OCI-LY7 (cell line): ENCODE data around the gene FCAMR. TPM values are rescaled to one million over a fixed set of nuclear protein-coding genes. Genes with fewer than 3 reads are reported as not detected.

Source experiments
- BruUV-seq: library from RNA; stranded (reverse); fragments of 400-500 nt; replicated peaks from 2 replicates; lab custom pipeline; 2021; lab: Mats Ljungman, UMichigan
- CTCF ChIA-PET: fragments of 300-600 bp; sonication (Branson Sonifier 250); formaldehyde crosslinking; loops from one replicate; lab custom pipeline; 2022; ENCODE audit warnings: antibody characterized with exemption; ENCODE audit not compliant: unreplicated experiment; lab: Charles Lee
- POLR2A ChIA-PET: fragments of 300-600 bp; sonication (Branson Sonifier 250); formaldehyde crosslinking; loops from one replicate; lab custom pipeline; 2022; ENCODE audit warnings: antibody characterized with exemption; lab: Charles Lee
- DNase-seq: peaks from one replicate; pipeline ENCODE4 v3.0.0-alpha.2; 2015; ENCODE audit warnings: low spot score
- H2AFZ ChIP-seq: fragments of 200-600 bp; sonication (generic), shearing (Covaris generic); 2 replicates; pipeline ENCODE4 v1.6.1; 2014; ENCODE audit warnings: mild to moderate bottlenecking, antibody characterized with exemption, low read length, moderate library complexity
- H3K27ac ChIP-seq: fragments of 200-600 bp; sonication (generic); 2 replicates; pipeline ENCODE4 v1.5.1; 2014; ENCODE audit warnings: mixed run types, low read depth, mild to moderate bottlenecking, moderate library complexity, low read length, inconsistent platforms; ENCODE audit not compliant: poor library complexity, severe bottlenecking
- H3K36me3 ChIP-seq: fragments of 200-600 bp; sonication (generic); 2 replicates; pipeline ENCODE4 v1.6.1; 2014; ENCODE audit warnings: mild to moderate bottlenecking, antibody characterized with exemption, low read length, moderate library complexity, mixed read lengths; ENCODE audit not compliant: insufficient read depth
- H3K4me1 ChIP-seq: fragments of 200-600 bp; sonication (generic); 2 replicates; pipeline ENCODE4 v1.5.1; 2014; ENCODE audit warnings: mild to moderate bottlenecking, low read length; ENCODE audit not compliant: insufficient read depth, poor library complexity, severe bottlenecking
- H3K4me2 ChIP-seq: fragments of 200-600 bp; sonication (generic); 2 replicates; pipeline ENCODE4 v1.6.1; 2014; ENCODE audit warnings: mild to moderate bottlenecking, low read length
- H3K4me3 ChIP-seq: fragments of 200-600 bp; sonication (generic); 2 replicates; pipeline ENCODE4 v1.5.1; 2014; ENCODE audit warnings: mild to moderate bottlenecking, low read depth, low read length; ENCODE audit not compliant: poor library complexity, severe bottlenecking
- H3K79me2 ChIP-seq: fragments of 200-600 bp; sonication (generic); 2 replicates; pipeline ENCODE4 v1.6.1; 2016; ENCODE audit warnings: low read depth, mild to moderate bottlenecking, low read length, moderate library complexity, mixed read lengths; ENCODE audit not compliant: insufficient read depth
- H3K9me2 ChIP-seq: fragments of 200-600 bp; sonication (generic); 2 replicates; pipeline ENCODE4 v1.6.1; 2016; ENCODE audit warnings: mild to moderate bottlenecking, low read length, mixed read lengths; ENCODE audit not compliant: insufficient read depth
- H3K9me3 ChIP-seq: fragments of 200-600 bp; sonication (generic); 2 replicates; pipeline ENCODE4 v1.6.1; 2014; ENCODE audit warnings: mild to moderate bottlenecking, mixed run types, low read length, mixed read lengths
- H4K20me1 ChIP-seq: fragments of 200-600 bp; sonication (generic); 2 replicates; pipeline ENCODE4 v1.6.1; 2014; ENCODE audit warnings: mild to moderate bottlenecking, antibody characterized with exemption, low read length, moderate library complexity, mixed read lengths; ENCODE audit not compliant: insufficient read depth
- EZH2phosphoT487 ChIP-seq: fragments of 200-600 bp; sonication (generic); IDR thresholded peaks from 2 replicates; pipeline ENCODE4 v1.6.1; 2018; ENCODE audit warnings: low read depth, borderline replicate concordance, mild to moderate bottlenecking, mixed run types, antibody characterized with exemption, low read length, moderate library complexity, mixed read lengths
- intact Hi-C: fragments of 100-400 bp; cut with micrococcal nuclease; formaldehyde crosslinking; loops from one replicate; pipeline ENCODE4 v1.10.0; 2022; ENCODE audit not compliant: unreplicated experiment
- total RNA-seq, 2 experiments: library from RNA; depleted of rRNA in 1 of 2; stranded (reverse); fragments of >200 nt in 1 of 2; shearing (Covaris generic) in 1 of 2; gene quantifications; 2 replicates each; pipeline ENCODE4 v1.2.3, GENCODE V29; 2014 to 2022
- TF ChIP-seq, protein P1 (sequence below): fragments of 200-600 bp; sonication (generic); conservative IDR thresholded peaks from 2 replicates; pipeline ENCODE4 v1.5.1; 2014; ENCODE audit warnings: mild to moderate bottlenecking, antibody characterized with exemption, low read length, moderate library complexity, mixed read lengths

FCAMR gene
- total RNA-seq, 2 experiments from 2014 or later = not detected

DNA sequence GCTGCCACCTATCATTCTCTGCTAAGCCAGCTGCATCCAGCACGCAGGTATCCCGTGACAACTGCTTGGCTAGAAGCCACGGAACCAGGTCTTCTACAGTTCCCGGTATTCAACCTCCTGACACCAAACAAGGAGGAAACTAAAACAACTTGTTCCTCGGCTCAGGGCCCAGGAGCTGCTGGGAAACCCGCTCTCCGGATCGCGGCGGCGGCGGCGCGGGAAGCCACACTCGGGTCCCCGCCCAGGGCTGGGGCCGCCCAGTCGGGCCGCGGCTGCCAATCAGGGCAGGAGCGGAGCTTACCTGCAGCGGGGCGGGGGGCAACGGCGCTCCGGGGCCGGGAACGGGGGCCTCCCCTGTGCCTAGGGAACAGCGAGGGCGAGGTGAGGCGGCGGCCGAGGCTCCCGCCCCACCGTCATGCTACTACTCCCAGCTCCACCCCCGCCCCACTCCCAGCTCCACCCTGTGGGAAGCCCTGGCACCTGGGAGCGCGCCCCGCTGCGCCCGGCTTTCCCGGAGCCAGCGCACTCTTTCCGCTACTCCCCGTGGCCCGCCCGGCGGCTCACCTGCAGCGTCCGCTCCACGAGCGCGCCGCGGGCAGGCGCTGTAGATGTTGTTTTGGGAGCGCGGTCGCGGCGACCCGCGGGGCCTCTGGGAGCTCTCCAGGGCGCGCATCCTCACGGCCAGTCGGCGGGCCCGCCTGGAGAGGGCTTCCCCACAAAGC lies 60.9 kb downstream of the FCAMR start:
- H3K27ac ChIP-seq = no peak overlapping the region
- no peaks in the 10 kb centered on the region for H4K20me1 ChIP-seq
- intact Hi-C loops = no loop called here
- no peaks in the 10 kb centered on the region for H3K9me3 ChIP-seq
- CTCF ChIA-PET = interaction anchor here (0.7 to 1.1 kb wide), 2 partner anchors 204 to 245 kb away, joined by 3 read pairs; no protein-coding TSS in a partner anchor
- DNase-seq = no peak
- no peak overlapping the region for H2AFZ ChIP-seq
- no peak overlapping the region for H3K4me3 ChIP-seq
- TF ChIP-seq, protein P1, sequence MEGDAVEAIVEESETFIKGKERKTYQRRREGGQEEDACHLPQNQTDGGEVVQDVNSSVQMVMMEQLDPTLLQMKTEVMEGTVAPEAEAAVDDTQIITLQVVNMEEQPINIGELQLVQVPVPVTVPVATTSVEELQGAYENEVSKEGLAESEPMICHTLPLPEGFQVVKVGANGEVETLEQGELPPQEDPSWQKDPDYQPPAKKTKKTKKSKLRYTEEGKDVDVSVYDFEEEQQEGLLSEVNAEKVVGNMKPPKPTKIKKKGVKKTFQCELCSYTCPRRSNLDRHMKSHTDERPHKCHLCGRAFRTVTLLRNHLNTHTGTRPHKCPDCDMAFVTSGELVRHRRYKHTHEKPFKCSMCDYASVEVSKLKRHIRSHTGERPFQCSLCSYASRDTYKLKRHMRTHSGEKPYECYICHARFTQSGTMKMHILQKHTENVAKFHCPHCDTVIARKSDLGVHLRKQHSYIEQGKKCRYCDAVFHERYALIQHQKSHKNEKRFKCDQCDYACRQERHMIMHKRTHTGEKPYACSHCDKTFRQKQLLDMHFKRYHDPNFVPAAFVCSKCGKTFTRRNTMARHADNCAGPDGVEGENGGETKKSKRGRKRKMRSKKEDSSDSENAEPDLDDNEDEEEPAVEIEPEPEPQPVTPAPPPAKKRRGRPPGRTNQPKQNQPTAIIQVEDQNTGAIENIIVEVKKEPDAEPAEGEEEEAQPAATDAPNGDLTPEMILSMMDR = no peak
- TF ChIP-seq EZH2phosphoT487 = no peak
- POLR2A ChIA-PET = no interaction called here
- H3K9me2 ChIP-seq = no peaks in the 10 kb centered on the region
- peaks cover 16% of the 10 kb centered on the region for H3K4me1 ChIP-seq
- H3K36me3 ChIP-seq = no peaks in the 10 kb centered on the region
- no peaks in the 10 kb centered on the region for H3K79me2 ChIP-seq
- H3K4me2 ChIP-seq = no peak overlapping the region
- no TSS peak for BruUV-seq

- no peak for DNase-seq
- no peaks in the 10 kb centered on the region for H3K79me2 ChIP-seq
- H4K20me1 ChIP-seq = no peaks in the 10 kb centered on the region
- CTCF ChIA-PET = interaction anchor here (0.6 kb wide), 1 partner anchor 8 kb away, joined by 3 read pairs; no protein-coding TSS in a partner anchor
- intact Hi-C loops = no loop called here
- BruUV-seq = no TSS peak
- no peak overlapping the region for H2AFZ ChIP-seq
- H3K27ac ChIP-seq = no peak overlapping the region
- no peak overlapping the region for H3K4me3 ChIP-seq
- no peaks in the 10 kb centered on the region for H3K36me3 ChIP-seq
- H3K4me2 ChIP-seq = no peak overlapping the region
- no peaks in the 10 kb centered on the region for H3K9me2 ChIP-seq
- H3K4me1 ChIP-seq = peaks cover 16% of the 10 kb centered on the region
- TF ChIP-seq, protein P1 = no peak
- TF ChIP-seq EZH2phosphoT487 = no peak
- POLR2A ChIA-PET = interaction anchor here (1.8 kb wide), 1 partner anchor 8 kb away, joined by 3 read pairs; no protein-coding TSS in a partner anchor
- H3K9me3 ChIP-seq = no peaks in the 10 kb centered on the region
Measured at GRCh38 chr1:206908038-206908437, 62.2 kb downstream of the FCAMR start.

Other genes with a start within 250 kb of the FCAMR start
- not detected in 2 replicates for gene IL19, start 199.7 kb downstream of the FCAMR start, total RNA-seq (2014; rRNA removed; shearing (Covaris generic))
- gene IL19, start 199.7 kb downstream of the FCAMR start, total RNA-seq (2022) = not detected in 2 replicates
- gene IL10, start 198.0 kb downstream of the FCAMR start, total RNA-seq (2014; rRNA removed; shearing (Covaris generic)) = not detected in 2 replicates
- not detected in 2 replicates for gene IL10, start 198.0 kb downstream of the FCAMR start, total RNA-seq (2022)
- not detected in 2 replicates for gene IL20, start 104.8 kb downstream of the FCAMR start, total RNA-seq (2014; rRNA removed; shearing (Covaris generic))
- gene IL20, start 104.8 kb downstream of the FCAMR start, total RNA-seq (2022) = not detected in 2 replicates
- not detected in 2 replicates for gene IL24, start 73.0 kb downstream of the FCAMR start, total RNA-seq (2014; rRNA removed; shearing (Covaris generic))
- not detected in 2 replicates for gene IL24, start 73.0 kb downstream of the FCAMR start, total RNA-seq (2022)
- gene FCMR, start 48.5 kb downstream of the FCAMR start, total RNA-seq (2014; rRNA removed; shearing (Covaris generic)) = 3.2 and 5.2 TPM in 2 replicates
- 9.2 and 10.6 TPM in 2 replicates for gene FCMR, start 48.5 kb downstream of the FCAMR start, total RNA-seq (2022)
- gene PIGR, start 24.0 kb downstream of the FCAMR start, total RNA-seq (2014; rRNA removed; shearing (Covaris generic)) = 0.03 TPM in 1 of 2 replicates, not detected in the other
- gene PIGR, start 24.0 kb downstream of the FCAMR start, total RNA-seq (2022) = 0.17 TPM in 1 of 2 replicates, not detected in the other
- not detected in 2 replicates for gene C1orf116, start 62.3 kb upstream of the FCAMR start, total RNA-seq (2014; rRNA removed; shearing (Covaris generic))
- gene C1orf116, start 62.3 kb upstream of the FCAMR start, total RNA-seq (2022) = not detected in 2 replicates
- gene YOD1, start 80.7 kb upstream of the FCAMR start, total RNA-seq (2014; rRNA removed; shearing (Covaris generic)) = 13.1 and 16.2 TPM in 2 replicates
- gene YOD1, start 80.7 kb upstream of the FCAMR start, total RNA-seq (2022) = 16.5 and 17.4 TPM in 2 replicates
- gene PFKFB2, start 82.8 kb upstream of the FCAMR start, total RNA-seq (2014; rRNA removed; shearing (Covaris generic)) = 8.8 and 9.8 TPM in 2 replicates
- 13.1 and 14.4 TPM in 2 replicates for gene PFKFB2, start 82.8 kb upstream of the FCAMR start, total RNA-seq (2022)
- gene C4BPB, start 118.4 kb upstream of the FCAMR start, total RNA-seq (2014; rRNA removed; shearing (Covaris generic)) = not detected in 2 replicates
- not detected in 2 replicates for gene C4BPB, start 118.4 kb upstream of the FCAMR start, total RNA-seq (2022)
- gene C4BPA, start 133.8 kb upstream of the FCAMR start, total RNA-seq (2014; rRNA removed; shearing (Covaris generic)) = not detected in 2 replicates
- gene C4BPA, start 133.8 kb upstream of the FCAMR start, total RNA-seq (2022) = not detected in 2 replicates